LNCaP clone FGC (cell line): ENCODE measurements around the gene STIM1.

Experiments
- DNase-seq: peaks from one replicate; pipeline ENCODE4 v3.0.0-alpha.2; 2011; ENCODE audit warnings: low read depth
- H3K4me3 ChIP-seq: 2 replicates; pipeline ENCODE4 v1.5.1; 2011; ENCODE audit warnings: mild to moderate bottlenecking, low read depth, low read length, control low read depth
- CTCF ChIP-seq: IDR thresholded peaks from 2 replicates; pipeline ENCODE4 v1.5.1; 2012; ENCODE audit warnings: mild to moderate bottlenecking; ENCODE audit not compliant: control insufficient read depth, insufficient read depth; ENCODE audit errors: extremely low read depth

The STIM1 gene

DNA sequence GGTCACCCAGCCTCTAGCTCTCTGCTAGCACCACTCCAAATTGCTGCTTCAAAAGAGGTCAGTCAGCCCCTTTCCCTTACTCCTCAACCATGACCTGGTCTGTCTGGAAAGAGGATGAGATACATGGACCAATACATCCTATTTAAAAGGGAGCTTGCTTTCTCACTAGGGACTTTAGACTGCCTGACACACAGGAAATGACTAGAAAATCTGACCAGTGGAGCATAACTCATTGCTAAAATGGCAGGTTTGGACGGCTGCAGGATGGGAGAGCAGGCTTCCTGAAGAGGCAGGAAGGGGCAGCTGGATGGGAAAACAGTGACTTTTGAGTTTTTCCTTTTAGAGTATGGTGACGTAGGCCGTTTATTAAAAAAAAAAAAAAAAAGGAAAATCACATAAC, 25.3 kb downstream of the STIM1 start:
- no peak for DNase-seq
- TF ChIP-seq CTCF: no peak
- no peak overlapping the region for H3K4me3 ChIP-seq

DNA sequence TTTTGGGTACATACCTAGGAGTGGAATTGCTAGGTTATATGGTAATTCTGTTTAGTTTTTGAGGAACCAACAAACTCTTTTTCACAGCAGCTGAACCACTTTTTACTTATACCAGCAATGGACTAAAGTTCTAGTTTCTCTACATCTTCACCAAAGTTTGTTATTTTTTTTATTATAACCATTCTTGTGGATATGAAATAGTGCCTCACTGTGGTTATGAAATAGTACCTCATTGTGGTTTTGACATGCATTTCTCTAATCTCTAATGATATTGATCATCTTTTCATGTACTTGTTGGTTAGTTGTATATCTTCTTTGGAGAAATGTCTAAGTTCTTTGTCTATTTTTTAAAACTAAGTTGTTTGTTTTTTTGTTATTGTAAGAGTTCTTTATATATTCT, 27.2 kb downstream of the STIM1 start:
- no peak for TF ChIP-seq CTCF
- no peak for DNase-seq

DNA sequence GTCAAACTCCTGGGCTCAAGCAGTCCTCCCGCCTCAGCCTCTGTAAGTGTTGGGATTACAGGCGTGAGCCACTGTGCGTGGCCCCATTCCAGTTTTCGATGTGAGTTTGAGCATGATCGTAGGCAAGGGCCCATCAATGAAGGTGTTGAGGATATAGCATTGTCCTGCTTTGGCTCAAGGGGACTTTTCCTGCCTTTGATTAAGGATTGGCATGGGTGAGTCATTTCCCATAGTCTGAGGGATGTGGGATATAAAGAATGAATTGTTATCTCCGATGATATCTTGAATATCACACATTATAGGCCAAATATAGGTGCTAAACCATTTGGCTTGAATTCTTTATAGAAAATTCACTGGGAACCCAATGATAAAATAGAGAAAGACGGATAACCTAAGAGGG, 30.4 kb downstream of the STIM1 start:
- DNase-seq: no peak
- TF ChIP-seq CTCF: no peak
- H3K4me3 ChIP-seq: no peak overlapping the region

More for the DNA sequence above, 27.2 kb downstream of the STIM1 start:
- H3K4me3 ChIP-seq: no peak overlapping the region

- no peak overlapping the region for H3K4me3 ChIP-seq
- DNase-seq: no peak
- TF ChIP-seq CTCF: no peak
Observed at GRCh38 chr11:3886985-3887384, 31.5 kb downstream of the STIM1 start.

DNA sequence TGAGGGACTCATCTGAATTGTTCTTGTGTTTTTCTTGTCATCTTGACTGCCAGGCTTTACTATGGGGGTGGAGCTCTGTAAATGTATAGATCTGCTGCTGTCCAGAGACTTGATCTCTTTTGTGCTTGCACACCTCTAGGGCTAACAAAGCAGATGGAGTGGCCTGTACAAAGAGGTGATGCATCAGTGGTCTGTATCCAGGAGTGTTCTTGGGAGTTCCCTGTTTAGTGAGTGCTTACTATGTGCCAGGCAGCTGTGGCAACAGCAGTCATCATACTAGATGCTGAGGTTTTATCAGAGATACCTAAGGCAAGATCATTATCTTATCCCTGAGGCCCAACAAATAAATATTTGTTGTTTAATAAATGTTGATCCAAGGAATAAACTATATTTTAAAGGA, 33.4 kb downstream of the STIM1 start:
- DNase-seq: no peak
- no peak for TF ChIP-seq CTCF

DNA sequence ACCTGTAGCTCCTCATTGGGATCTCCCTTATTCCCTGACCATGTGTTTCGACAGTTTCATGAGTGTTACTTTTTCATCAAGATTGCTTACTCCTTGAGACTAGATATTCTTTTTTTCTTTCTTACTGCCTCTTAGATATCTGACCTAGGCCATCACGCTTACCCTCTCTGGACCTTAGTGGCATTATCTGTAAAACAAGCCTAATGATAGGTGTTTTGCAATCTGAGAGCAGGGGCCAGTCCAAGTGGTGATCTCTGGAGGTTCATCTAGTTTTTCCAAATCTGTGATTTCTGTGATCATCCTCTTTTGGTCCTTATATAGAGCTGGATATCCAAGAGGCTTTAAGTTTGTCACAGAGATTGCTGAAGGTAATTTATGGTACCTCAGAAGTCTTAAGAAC, 34.5 kb downstream of the STIM1 start:
- TF ChIP-seq CTCF: no peak
- no peak overlapping the region for H3K4me3 ChIP-seq
- no peak for DNase-seq

More for the DNA sequence above, 33.4 kb downstream of the STIM1 start:
- H3K4me3 ChIP-seq: no peak overlapping the region

- no peak for TF ChIP-seq CTCF
- no peak for DNase-seq
Observed at GRCh38 chr11:3890806-3891205, 35.3 kb downstream of the STIM1 start.

More at GRCh38 chr11:3890806-3891205, 35.3 kb downstream of the STIM1 start:
- H3K4me3 ChIP-seq: no peak overlapping the region
